Measurements from ENCODE around the gene FLNC.
A peak's percentile ranks its signal among the peaks of the same experiment; 100 is the strongest.

FLNC gene

GRCh38 chr7:128844777-128845311, 14.6 kb downstream of the FLNC start:
- H3K9me3 Mint-ChIP-seq: no peaks in the 10 kb centered on the region
- H3K27ac Mint-ChIP-seq: peak overlapping the region; percentile 68
- H3K36me3 Mint-ChIP-seq: no peaks in the 10 kb centered on the region
- peaks cover 6% of the 10 kb centered on the region for H3K4me1 Mint-ChIP-seq
- DNase-seq (ENCODE audit: low spot score in 2 of 2) (no peak), ATAC-seq (no peak)
- no peak overlapping the region for H3K4me3 Mint-ChIP-seq

- DNase-seq (ENCODE audit: low spot score in 2 of 2): no peak
- peaks cover 6% of the 10 kb centered on the region for H3K4me1 Mint-ChIP-seq
- H3K36me3 Mint-ChIP-seq: no peaks in the 10 kb centered on the region
- ATAC-seq: no peak
- peak overlapping the region; percentile 68 for H3K27ac Mint-ChIP-seq
- H3K4me3 Mint-ChIP-seq: no peak overlapping the region
- H3K9me3 Mint-ChIP-seq: no peaks in the 10 kb centered on the region
Observed at GRCh38 chr7:128845475-128845874, 15.3 kb downstream of the FLNC start.

DNA sequence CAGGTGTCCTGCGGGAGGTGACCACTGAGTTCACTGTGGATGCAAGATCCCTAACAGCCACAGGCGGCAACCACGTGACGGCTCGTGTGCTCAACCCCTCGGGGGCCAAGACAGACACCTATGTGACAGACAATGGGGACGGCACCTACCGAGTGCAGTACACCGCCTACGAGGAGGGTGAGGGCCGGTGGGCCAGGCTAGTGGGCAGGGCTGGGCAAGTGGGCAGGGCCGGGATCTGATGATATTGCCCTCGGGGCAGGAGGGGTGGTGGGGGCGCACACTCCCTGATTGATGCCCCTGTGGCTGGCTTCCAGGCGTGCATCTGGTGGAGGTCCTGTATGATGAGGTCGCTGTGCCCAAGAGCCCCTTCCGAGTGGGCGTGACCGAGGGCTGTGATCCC, 15.8 kb downstream of the FLNC start:
- no peak for DNase-seq (ENCODE audit: low spot score in 2 of 2)
- no peaks in the 10 kb centered on the region for H3K9me3 Mint-ChIP-seq
- ATAC-seq: no peak

DNA sequence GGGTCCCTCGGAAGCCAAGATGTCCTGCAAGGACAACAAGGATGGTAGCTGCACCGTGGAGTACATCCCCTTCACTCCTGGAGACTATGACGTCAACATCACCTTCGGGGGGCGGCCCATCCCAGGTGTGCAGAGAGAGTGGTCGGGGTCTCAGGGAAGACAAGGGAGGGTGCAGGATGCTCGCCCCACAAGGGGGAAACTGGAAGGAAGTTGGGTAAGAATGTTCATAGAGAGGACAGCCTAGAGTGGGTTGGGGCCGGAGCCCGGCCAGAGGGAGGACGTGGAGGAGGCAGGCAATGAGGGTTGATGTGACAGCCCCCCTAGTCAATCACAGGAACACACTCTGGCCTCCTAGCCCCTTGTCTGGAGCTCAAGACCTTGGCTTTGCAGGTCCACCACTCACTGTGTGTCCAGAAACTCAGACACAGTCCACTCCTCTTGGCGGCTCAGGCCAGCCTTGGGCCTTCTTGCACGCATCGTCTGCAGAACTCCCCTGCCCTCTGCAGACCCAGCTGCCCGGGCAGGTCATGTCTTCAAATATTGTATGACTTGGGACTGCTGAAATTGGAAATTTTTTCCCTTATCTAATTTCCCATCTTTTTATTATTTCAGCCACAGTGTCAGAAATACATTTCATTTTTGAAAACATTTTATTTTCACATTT, 16.7 kb downstream of the FLNC start:
- no peaks in the 10 kb centered on the region for H3K9me3 Mint-ChIP-seq
- DNase-seq (ENCODE audit: low spot score in 2 of 2) (no peak), ATAC-seq (no peak)
- no peak overlapping the region for H3K27ac Mint-ChIP-seq
- no peak overlapping the region for H3K4me3 Mint-ChIP-seq
- no peaks in the 10 kb centered on the region for H3K36me3 Mint-ChIP-seq
- H3K4me1 Mint-ChIP-seq: peaks cover 4% of the 10 kb centered on the region

More for the DNA sequence above, 15.8 kb downstream of the FLNC start:
- Mint-ChIP-seq H3K27ac (no peak overlapping the region), H3K4me1 (peaks cover 6% of the 10 kb centered on the region), H3K4me3 (no peak overlapping the region), H3K36me3 (no peaks in the 10 kb centered on the region)

- H3K36me3 Mint-ChIP-seq: no peaks in the 10 kb centered on the region
- H3K4me3 Mint-ChIP-seq: no peak overlapping the region
- H3K9me3 Mint-ChIP-seq: no peaks in the 10 kb centered on the region
Observed at GRCh38 chr7:128847721-128848211, 17.6 kb downstream of the FLNC start.

DNA sequence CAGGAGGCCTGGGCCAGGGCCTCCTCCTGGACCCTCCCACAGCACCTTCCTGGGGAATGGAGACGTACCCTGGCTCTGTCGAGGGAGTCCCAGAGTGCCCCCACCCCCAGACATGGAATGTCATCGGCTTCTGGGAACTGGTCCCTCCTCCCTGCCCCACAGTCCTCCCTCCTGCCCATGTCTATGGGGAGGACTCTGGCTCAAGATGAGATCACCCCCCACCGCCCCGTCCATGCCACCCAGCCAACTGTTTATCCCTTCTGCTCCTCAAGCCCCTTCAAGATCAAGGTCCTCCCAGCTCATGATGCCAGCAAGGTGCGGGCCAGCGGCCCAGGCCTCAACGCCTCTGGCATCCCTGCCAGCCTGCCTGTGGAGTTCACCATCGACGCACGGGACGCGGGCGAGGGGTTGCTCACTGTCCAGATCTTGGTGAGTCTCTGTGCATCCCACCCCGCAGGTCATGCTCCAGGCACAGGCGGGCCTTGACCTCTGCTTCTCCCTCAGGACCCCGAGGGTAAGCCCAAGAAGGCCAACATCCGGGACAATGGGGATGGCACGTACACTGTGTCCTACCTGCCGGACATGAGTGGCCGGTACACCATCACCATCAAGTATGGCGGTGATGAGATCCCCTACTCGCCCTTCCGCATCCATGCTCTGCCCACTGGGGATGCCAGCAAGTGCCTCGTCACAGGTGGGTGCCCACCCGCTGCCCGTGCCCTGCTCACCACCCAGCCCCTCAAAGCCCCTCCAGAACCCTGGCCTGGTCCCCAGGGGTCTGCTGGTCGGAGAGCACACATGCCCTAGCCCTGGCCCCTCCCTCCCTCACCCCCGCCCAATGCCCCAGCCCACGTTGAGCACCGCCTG, 18.3 kb downstream of the FLNC start:
- no peak for DNase-seq (ENCODE audit: low spot score in 2 of 2)
- Mint-ChIP-seq H3K9me3 (no peaks in the 10 kb centered on the region), H3K36me3 (no peaks in the 10 kb centered on the region), H3K4me3 (no peak overlapping the region), H3K27ac (no peak overlapping the region), H3K4me1 (no peaks in the 10 kb centered on the region)
- ATAC-seq: no peak

More at GRCh38 chr7:128847721-128848211, 17.6 kb downstream of the FLNC start:
- DNase-seq (ENCODE audit: low spot score in 2 of 2): no peak
- Mint-ChIP-seq H3K4me1 (no peaks in the 10 kb centered on the region), H3K27ac (no peak overlapping the region)
- no peak for ATAC-seq

DNA sequence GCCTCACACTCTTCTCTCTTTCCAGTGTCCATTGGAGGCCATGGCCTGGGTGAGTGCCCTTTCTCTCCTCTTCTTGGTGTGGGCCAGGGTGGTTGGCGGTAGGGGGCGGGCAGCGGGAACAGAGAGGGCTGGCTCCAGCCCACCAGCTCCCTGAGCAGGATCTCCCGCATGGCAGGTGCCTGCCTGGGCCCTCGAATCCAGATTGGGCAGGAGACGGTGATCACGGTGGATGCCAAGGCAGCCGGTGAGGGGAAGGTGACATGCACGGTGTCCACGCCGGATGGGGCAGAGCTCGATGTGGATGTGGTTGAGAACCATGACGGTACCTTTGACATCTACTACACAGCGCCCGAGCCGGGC, 18.9 kb downstream of the FLNC start:
- Mint-ChIP-seq H3K27ac (no peak overlapping the region), H3K4me3 (no peak overlapping the region), H3K4me1 (no peaks in the 10 kb centered on the region), H3K9me3 (no peaks in the 10 kb centered on the region), H3K36me3 (no peaks in the 10 kb centered on the region)
- ATAC-seq (no peak), DNase-seq (ENCODE audit: low spot score in 2 of 2) (no peak)

DNA sequence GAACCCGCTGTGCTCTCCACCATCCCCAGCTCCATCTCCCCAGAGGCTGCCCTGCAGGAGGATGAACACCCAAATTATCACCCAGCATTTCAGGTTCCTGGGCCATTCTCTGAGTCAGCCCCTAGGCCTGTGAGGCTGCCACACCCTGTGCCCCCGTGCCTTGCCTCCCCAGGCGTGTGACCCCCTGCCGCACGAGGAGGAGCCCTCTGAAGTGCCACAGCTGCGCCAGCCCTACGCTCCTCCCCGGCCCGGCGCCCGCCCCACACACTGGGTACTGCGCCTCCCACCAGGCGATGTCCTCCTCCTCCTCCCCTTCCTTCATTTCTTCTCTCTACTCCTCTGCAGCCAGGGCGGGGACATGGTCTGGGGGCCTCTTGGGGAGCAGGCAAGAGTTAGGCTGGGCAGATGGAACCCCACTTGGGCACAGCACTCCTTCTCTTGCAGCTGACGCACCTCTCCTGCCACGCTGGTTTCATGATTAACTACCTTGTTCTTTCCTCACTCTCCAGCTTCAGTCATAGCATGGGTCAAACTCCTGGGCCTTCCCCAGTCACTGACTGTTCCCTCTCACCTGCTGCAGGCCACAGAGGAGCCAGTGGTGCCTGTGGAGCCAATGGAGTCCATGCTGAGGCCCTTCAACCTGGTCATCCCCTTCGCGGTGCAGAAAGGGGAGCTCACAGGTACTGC, 19.7 kb downstream of the FLNC start:
- Mint-ChIP-seq H3K4me1 (no peaks in the 10 kb centered on the region), H3K27ac (no peak overlapping the region)
- ATAC-seq: no peak

GRCh38 chr7:128852537-128853254, 22.5 kb downstream of the FLNC start:
- ATAC-seq (no peak), DNase-seq (ENCODE audit: low spot score in 2 of 2) (no peak)
- no peak overlapping the region for H3K27ac Mint-ChIP-seq
- no peak overlapping the region for H3K4me3 Mint-ChIP-seq
- H3K9me3 Mint-ChIP-seq: no peaks in the 10 kb centered on the region
- no peaks in the 10 kb centered on the region for H3K36me3 Mint-ChIP-seq
- H3K4me1 Mint-ChIP-seq: no peaks in the 10 kb centered on the region

More for the DNA sequence above, 19.7 kb downstream of the FLNC start:
- Mint-ChIP-seq H3K4me3 (no peak overlapping the region), H3K36me3 (no peaks in the 10 kb centered on the region), H3K9me3 (no peaks in the 10 kb centered on the region)
- DNase-seq (ENCODE audit: low spot score in 2 of 2): no peak

DNA sequence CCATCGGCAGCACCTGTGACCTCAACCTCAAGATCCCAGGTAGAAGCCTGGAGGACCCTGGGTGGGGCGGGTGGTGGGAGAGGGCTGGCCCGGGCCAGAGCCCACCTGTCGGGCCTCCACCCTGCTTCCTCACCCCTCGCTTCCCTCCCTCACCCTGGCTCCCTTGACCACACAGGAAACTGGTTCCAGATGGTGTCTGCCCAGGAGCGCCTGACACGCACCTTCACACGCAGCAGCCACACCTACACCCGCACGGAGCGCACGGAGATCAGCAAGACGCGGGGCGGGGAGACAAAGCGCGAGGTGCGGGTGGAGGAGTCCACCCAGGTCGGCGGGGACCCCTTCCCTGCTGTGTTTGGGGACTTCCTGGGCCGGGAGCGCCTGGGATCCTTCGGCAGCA, 23.6 kb downstream of the FLNC start:
- Mint-ChIP-seq H3K9me3 (no peaks in the 10 kb centered on the region), H3K4me3 (no peak overlapping the region), H3K4me1 (no peaks in the 10 kb centered on the region), H3K27ac (no peak overlapping the region), H3K36me3 (no peaks in the 10 kb centered on the region)
- ATAC-seq (no peak), DNase-seq (ENCODE audit: low spot score in 2 of 2) (no peak)

- Mint-ChIP-seq H3K4me3 (no peak overlapping the region), H3K4me1 (peaks cover under 1% of the 10 kb centered on the region), H3K27ac (no peak overlapping the region), H3K9me3 (no peaks in the 10 kb centered on the region), H3K36me3 (no peaks in the 10 kb centered on the region)
- ATAC-seq (no peak), DNase-seq (ENCODE audit: low spot score in 2 of 2) (no peak)
Observed at GRCh38 chr7:128854396-128854795, 24.2 kb downstream of the FLNC start.

GRCh38 chr7:128855559-128855958, 25.4 kb downstream of the FLNC start:
- peaks cover 9% of the 10 kb centered on the region for H3K4me1 Mint-ChIP-seq
- DNase-seq (ENCODE audit: low spot score in 2 of 2) (no peak), ATAC-seq (no peak)
- no peak overlapping the region for H3K4me3 Mint-ChIP-seq
- no peaks in the 10 kb centered on the region for H3K9me3 Mint-ChIP-seq
- no peaks in the 10 kb centered on the region for H3K36me3 Mint-ChIP-seq
- no peak overlapping the region for H3K27ac Mint-ChIP-seq

- no peak for DNase-seq (ENCODE audit: low spot score in 2 of 2)
- H3K27ac Mint-ChIP-seq: no peak overlapping the region
- no peaks in the 10 kb centered on the region for H3K9me3 Mint-ChIP-seq
- no peak overlapping the region for H3K4me3 Mint-ChIP-seq
- H3K36me3 Mint-ChIP-seq: no peaks in the 10 kb centered on the region
- H3K4me1 Mint-ChIP-seq: peaks cover 9% of the 10 kb centered on the region
- ATAC-seq: no peak
Observed at GRCh38 chr7:128856001-128856718, 26.0 kb downstream of the FLNC start.

All from stimulated activated effector memory CD8-positive, alpha-beta T cell treated with anti-CD3 and anti-CD28 coated beads, Interleukin-12 subunit alpha, Interleukin-12 subunit beta, amount 100 ng/mL, for 72 hours (primary cell).